WTC11 (cell line): Measurements from ENCODE around the gene RUNX2. TPM values are rescaled to one million over a fixed set of nuclear protein-coding genes. Genes with fewer than 3 reads are reported as not detected.

Experiments
- ATAC-seq: fragments of 200-7000 bp; cut with Tn5 transposase; 2 replicates; pipeline ENCODE4 v1.10.0; 2021; ENCODE audit warnings: mild to moderate bottlenecking, moderate library complexity
- CTCF ChIA-PET: fragments of 300-600 bp; sonication (Branson Sonifier 250); formaldehyde crosslinking; loops from one replicate; lab custom pipeline; 2021; ENCODE audit warnings: antibody characterized with exemption; lab: Charles Lee
- POLR2A ChIA-PET: fragments of 350-600 bp; sonication (Branson Sonifier 250); formaldehyde crosslinking; loops from one replicate; lab custom pipeline; 2021; ENCODE audit warnings: antibody characterized with exemption; lab: Charles Lee
- DNase-seq: peaks from one replicate; pipeline ENCODE4 v3.0.0; 2021; ENCODE audit warnings: low spot score
- H3K27ac Mint-ChIP-seq: 2 replicates; pipeline ENCODE4 v1.8.0; 2021; ENCODE audit warnings: mixed read lengths
- H3K27me3 Mint-ChIP-seq: 2 replicates; pipeline ENCODE4 v1.8.0; 2021; ENCODE audit warnings: low read depth, mild to moderate bottlenecking, moderate library complexity, mixed read lengths
- H3K36me3 Mint-ChIP-seq: 2 replicates; pipeline ENCODE4 v1.8.0; 2021; ENCODE audit warnings: mixed read lengths
- H3K4me1 Mint-ChIP-seq: 2 replicates; pipeline ENCODE4 v1.8.0; 2022; ENCODE audit warnings: mixed read lengths
- H3K4me3 Mint-ChIP-seq: 2 replicates; pipeline ENCODE4 v1.8.0; 2021; ENCODE audit warnings: mild to moderate bottlenecking, moderate library complexity, mixed read lengths
- H3K9me3 Mint-ChIP-seq: 2 replicates; pipeline ENCODE4 v1.8.0; 2021; ENCODE audit warnings: mixed read lengths
- ATF1 ChIP-seq: sonication (generic); formaldehyde crosslinking; IDR thresholded peaks from 2 replicates; pipeline ENCODE4 v1.8.1; 2023; ENCODE audit warnings: mild to moderate bottlenecking, moderate library complexity, missing genetic modification reagents
- CREM ChIP-seq: sonication (generic); formaldehyde crosslinking; IDR thresholded peaks from 2 replicates; pipeline ENCODE4 v1.8.1; 2022; ENCODE audit warnings: mild to moderate bottlenecking, missing genetic modification reagents, moderate library complexity
- ESRRA ChIP-seq: sonication (generic); formaldehyde crosslinking; IDR thresholded peaks from 2 replicates; pipeline ENCODE4 v1.8.1; 2022; ENCODE audit warnings: mild to moderate bottlenecking, missing genetic modification reagents, borderline replicate concordance
- NFATC4 ChIP-seq: fragments of 250-450 bp; sonication (Bioruptor Pico); IDR thresholded peaks from 2 replicates; pipeline ENCODE4 v1.9.0; 2021; ENCODE audit warnings: mild to moderate bottlenecking
- ZBTB21 ChIP-seq: sonication (generic); formaldehyde crosslinking; IDR thresholded peaks from 2 replicates; pipeline ENCODE4 v1.8.1; 2023; ENCODE audit warnings: mild to moderate bottlenecking, missing genetic modification reagents, borderline replicate concordance
- ZNF121 ChIP-seq: sonication (generic); formaldehyde crosslinking; IDR thresholded peaks from 2 replicates; pipeline ENCODE4 v1.8.0; 2023; ENCODE audit warnings: missing genetic modification reagents
- total RNA-seq: library from RNA; stranded (reverse); gene quantifications from 3 replicates; pipeline ENCODE4 v1.2.3, GENCODE V29; 2021
- TF ChIP-seq, protein P1 (sequence below): sonication (generic); formaldehyde crosslinking; IDR thresholded peaks from 2 replicates; pipeline ENCODE4 v1.8.1; 2022; ENCODE audit warnings: low read depth, mild to moderate bottlenecking, moderate library complexity, missing genetic modification reagents, borderline replicate concordance
- TF ChIP-seq, protein P2 (sequence below): sonication (generic); formaldehyde crosslinking; IDR thresholded peaks from 2 replicates; pipeline ENCODE4 v1.8.1; 2023; ENCODE audit warnings: mild to moderate bottlenecking, missing genetic modification reagents
- TF ChIP-seq, protein P3 (sequence below): fragments of 200-600 bp; IDR thresholded peaks from 2 replicates; pipeline ENCODE4 v1.8.0; 2022; ENCODE audit warnings: antibody characterized with exemption
- TF ChIP-seq, protein P4 (sequence below): sonication (generic); formaldehyde crosslinking; conservative IDR thresholded peaks from 2 replicates; pipeline ENCODE4 v1.8.1; 2023; ENCODE audit warnings: mild to moderate bottlenecking, low read depth, missing genetic modification reagents, moderate library complexity
- TF ChIP-seq, protein P5 (sequence below): sonication (generic); formaldehyde crosslinking; IDR thresholded peaks from 2 replicates; pipeline ENCODE4 v1.8.0; 2023; ENCODE audit warnings: missing genetic modification reagents, mild to moderate bottlenecking, borderline replicate concordance
- TF ChIP-seq, protein P6 (sequence below): fragments of 250-450 bp; sonication (Bioruptor Pico); IDR thresholded peaks from 2 replicates; pipeline ENCODE4 v1.9.0; 2021; ENCODE audit warnings: moderate library complexity, mild to moderate bottlenecking, inconsistent platforms, borderline replicate concordance
- TF ChIP-seq, protein P7 (sequence below): sonication (generic); formaldehyde crosslinking; IDR thresholded peaks from 2 replicates; pipeline ENCODE4 v1.8.0; 2023; ENCODE audit warnings: missing genetic modification reagents

RUNX2 gene
- total RNA-seq, 1 experiment from 2014 or later = 0.28 TPM

DNA sequence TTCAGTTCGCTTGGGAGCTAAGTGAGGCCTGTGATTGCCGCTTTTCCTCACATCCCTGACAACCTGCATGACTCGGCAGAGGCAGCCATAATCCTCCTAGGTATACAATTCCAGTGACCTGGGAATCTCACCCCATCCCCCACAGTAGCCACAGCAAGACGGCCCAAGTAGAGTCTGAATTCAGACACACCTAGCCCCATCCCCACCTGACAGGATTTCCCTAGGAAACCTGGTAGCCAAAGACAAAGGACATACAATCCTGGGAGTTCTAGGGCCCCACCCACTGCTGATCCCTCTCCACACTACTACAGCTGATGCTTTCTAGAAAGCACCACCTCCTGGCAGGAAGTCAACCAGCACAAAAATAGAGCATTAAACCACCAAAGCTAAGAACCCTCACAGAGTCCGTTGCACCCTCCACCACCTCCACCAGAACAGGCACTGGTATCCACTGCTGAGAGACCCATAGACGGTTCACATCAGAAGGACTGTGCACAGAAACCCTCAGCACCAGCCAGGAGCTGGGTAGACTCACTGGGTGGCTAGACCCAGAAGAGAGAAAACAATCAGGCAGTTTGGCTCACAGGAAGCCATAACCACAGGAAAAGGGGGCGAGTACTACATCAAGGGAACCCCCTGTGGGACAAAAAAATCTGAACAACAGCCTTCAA, 17.9 kb upstream of the RUNX2 start (continued):
- TF ChIP-seq ATF1 (CRISPR knock-in tag) = no peak
- no peak for TF ChIP-seq ZBTB21
- TF ChIP-seq, protein P1, sequence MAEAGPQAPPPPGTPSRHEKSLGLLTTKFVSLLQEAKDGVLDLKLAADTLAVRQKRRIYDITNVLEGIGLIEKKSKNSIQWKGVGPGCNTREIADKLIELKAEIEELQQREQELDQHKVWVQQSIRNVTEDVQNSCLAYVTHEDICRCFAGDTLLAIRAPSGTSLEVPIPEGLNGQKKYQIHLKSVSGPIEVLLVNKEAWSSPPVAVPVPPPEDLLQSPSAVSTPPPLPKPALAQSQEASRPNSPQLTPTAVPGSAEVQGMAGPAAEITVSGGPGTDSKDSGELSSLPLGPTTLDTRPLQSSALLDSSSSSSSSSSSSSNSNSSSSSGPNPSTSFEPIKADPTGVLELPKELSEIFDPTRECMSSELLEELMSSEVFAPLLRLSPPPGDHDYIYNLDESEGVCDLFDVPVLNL (CRISPR knock-in tag) = no peak
- TF ChIP-seq ZNF121 = no peak
- TF ChIP-seq, protein P2, sequence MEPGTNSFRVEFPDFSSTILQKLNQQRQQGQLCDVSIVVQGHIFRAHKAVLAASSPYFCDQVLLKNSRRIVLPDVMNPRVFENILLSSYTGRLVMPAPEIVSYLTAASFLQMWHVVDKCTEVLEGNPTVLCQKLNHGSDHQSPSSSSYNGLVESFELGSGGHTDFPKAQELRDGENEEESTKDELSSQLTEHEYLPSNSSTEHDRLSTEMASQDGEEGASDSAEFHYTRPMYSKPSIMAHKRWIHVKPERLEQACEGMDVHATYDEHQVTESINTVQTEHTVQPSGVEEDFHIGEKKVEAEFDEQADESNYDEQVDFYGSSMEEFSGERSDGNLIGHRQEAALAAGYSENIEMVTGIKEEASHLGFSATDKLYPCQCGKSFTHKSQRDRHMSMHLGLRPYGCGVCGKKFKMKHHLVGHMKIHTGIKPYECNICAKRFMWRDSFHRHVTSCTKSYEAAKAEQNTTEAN (CRISPR knock-in tag) = no peak
- TF ChIP-seq, protein P3, sequence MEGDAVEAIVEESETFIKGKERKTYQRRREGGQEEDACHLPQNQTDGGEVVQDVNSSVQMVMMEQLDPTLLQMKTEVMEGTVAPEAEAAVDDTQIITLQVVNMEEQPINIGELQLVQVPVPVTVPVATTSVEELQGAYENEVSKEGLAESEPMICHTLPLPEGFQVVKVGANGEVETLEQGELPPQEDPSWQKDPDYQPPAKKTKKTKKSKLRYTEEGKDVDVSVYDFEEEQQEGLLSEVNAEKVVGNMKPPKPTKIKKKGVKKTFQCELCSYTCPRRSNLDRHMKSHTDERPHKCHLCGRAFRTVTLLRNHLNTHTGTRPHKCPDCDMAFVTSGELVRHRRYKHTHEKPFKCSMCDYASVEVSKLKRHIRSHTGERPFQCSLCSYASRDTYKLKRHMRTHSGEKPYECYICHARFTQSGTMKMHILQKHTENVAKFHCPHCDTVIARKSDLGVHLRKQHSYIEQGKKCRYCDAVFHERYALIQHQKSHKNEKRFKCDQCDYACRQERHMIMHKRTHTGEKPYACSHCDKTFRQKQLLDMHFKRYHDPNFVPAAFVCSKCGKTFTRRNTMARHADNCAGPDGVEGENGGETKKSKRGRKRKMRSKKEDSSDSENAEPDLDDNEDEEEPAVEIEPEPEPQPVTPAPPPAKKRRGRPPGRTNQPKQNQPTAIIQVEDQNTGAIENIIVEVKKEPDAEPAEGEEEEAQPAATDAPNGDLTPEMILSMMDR = no peak
- no peak for TF ChIP-seq ESRRA (CRISPR knock-in tag)
- TF ChIP-seq, all 79 proteins: peak for 0

DNA sequence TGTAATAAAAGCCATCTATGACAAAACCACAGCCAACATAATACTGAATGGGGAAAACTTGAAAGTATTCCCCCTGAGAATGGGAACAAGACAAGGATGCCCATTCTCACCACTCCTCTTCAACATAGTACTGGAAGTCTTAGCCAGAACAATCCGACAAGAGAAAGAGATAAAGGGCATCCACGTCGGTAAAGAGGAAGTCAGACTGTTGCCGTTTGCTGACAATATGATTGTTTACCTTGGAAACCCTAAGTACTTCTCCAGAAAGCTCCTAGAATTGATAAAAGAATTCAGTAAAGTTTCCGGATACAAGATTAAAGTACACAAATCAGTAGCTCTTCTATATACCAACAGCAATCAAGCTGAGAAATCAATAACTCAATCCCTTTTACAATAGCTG, 14.0 kb upstream of the RUNX2 start:
- Mint-ChIP-seq H3K27ac (0 out of 2 replicates have a peak overlapping the region, but pooled peaks have one; percentile 35), H3K27me3 (no peaks in the 10 kb centered on the region), H3K4me1 (peaks cover 44% of the 10 kb centered on the region), H3K9me3 (peaks cover 15% of the 10 kb centered on the region)
- POLR2A ChIA-PET = no interaction called here
- TF ChIP-seq NFATC4 (CRISPR knock-in tag) (no peak), ZBTB21 (no peak), CREM (CRISPR knock-in tag) (no peak)
- TF ChIP-seq, protein P4, sequence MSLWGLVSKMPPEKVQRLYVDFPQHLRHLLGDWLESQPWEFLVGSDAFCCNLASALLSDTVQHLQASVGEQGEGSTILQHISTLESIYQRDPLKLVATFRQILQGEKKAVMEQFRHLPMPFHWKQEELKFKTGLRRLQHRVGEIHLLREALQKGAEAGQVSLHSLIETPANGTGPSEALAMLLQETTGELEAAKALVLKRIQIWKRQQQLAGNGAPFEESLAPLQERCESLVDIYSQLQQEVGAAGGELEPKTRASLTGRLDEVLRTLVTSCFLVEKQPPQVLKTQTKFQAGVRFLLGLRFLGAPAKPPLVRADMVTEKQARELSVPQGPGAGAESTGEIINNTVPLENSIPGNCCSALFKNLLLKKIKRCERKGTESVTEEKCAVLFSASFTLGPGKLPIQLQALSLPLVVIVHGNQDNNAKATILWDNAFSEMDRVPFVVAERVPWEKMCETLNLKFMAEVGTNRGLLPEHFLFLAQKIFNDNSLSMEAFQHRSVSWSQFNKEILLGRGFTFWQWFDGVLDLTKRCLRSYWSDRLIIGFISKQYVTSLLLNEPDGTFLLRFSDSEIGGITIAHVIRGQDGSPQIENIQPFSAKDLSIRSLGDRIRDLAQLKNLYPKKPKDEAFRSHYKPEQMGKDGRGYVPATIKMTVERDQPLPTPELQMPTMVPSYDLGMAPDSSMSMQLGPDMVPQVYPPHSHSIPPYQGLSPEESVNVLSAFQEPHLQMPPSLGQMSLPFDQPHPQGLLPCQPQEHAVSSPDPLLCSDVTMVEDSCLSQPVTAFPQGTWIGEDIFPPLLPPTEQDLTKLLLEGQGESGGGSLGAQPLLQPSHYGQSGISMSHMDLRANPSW (CRISPR knock-in tag) = no peak
- TF ChIP-seq, all 79 proteins: peak for 0
- H3K4me3 Mint-ChIP-seq = no peak overlapping the region
- peaks cover 14% of the 10 kb centered on the region for H3K36me3 Mint-ChIP-seq
- DNase-seq (no peak), ATAC-seq (no peak)
- CTCF ChIA-PET = no interaction called here

DNA sequence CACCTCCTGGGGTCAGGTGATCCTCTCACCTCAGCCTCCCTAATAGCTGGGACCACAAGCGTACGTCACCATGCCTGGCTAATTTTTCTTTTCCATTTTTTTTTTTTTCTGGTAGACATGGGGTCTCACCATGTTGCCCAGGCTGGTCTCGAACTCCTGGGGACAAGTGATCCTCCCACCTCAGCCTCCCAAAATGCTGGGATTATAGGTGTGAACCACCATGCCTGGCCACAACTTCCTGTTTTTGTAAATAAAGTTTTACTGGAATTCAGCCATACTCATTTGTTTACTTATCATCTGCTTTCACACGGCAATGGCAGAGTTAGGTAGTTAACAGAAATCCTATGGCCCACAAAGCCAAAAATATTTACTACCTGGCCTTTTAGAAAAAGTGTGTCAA, 7.8 kb upstream of the RUNX2 start:
- ATAC-seq (no peak), DNase-seq (no peak)
- ChIA-PET CTCF (no interaction called here), POLR2A (no interaction called here)
- no peaks in the 10 kb centered on the region for H3K27me3 Mint-ChIP-seq
- peaks cover 7% of the 10 kb centered on the region for H3K4me1 Mint-ChIP-seq
- TF ChIP-seq, protein P5, sequence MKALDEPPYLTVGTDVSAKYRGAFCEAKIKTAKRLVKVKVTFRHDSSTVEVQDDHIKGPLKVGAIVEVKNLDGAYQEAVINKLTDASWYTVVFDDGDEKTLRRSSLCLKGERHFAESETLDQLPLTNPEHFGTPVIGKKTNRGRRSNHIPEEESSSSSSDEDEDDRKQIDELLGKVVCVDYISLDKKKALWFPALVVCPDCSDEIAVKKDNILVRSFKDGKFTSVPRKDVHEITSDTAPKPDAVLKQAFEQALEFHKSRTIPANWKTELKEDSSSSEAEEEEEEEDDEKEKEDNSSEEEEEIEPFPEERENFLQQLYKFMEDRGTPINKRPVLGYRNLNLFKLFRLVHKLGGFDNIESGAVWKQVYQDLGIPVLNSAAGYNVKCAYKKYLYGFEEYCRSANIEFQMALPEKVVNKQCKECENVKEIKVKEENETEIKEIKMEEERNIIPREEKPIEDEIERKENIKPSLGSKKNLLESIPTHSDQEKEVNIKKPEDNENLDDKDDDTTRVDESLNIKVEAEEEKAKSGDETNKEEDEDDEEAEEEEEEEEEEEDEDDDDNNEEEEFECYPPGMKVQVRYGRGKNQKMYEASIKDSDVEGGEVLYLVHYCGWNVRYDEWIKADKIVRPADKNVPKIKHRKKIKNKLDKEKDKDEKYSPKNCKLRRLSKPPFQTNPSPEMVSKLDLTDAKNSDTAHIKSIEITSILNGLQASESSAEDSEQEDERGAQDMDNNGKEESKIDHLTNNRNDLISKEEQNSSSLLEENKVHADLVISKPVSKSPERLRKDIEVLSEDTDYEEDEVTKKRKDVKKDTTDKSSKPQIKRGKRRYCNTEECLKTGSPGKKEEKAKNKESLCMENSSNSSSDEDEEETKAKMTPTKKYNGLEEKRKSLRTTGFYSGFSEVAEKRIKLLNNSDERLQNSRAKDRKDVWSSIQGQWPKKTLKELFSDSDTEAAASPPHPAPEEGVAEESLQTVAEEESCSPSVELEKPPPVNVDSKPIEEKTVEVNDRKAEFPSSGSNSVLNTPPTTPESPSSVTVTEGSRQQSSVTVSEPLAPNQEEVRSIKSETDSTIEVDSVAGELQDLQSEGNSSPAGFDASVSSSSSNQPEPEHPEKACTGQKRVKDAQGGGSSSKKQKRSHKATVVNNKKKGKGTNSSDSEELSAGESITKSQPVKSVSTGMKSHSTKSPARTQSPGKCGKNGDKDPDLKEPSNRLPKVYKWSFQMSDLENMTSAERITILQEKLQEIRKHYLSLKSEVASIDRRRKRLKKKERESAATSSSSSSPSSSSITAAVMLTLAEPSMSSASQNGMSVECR (CRISPR knock-in tag) = no peak
- TF ChIP-seq, protein P6, sequence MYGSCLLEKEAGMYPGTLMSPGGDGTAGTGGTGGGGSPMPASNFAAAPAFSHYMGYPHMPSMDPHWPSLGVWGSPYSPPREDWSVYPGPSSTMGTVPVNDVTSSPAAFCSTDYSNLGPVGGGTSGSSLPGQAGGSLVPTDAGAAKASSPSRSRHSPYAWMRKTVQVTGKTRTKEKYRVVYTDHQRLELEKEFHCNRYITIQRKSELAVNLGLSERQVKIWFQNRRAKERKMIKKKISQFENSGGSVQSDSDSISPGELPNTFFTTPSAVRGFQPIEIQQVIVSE (CRISPR knock-in tag) = no peak
- peak; percentile 51; the same call in 1 of the 2 replicates for TF ChIP-seq ZNF121
- TF ChIP-seq, protein P7, sequence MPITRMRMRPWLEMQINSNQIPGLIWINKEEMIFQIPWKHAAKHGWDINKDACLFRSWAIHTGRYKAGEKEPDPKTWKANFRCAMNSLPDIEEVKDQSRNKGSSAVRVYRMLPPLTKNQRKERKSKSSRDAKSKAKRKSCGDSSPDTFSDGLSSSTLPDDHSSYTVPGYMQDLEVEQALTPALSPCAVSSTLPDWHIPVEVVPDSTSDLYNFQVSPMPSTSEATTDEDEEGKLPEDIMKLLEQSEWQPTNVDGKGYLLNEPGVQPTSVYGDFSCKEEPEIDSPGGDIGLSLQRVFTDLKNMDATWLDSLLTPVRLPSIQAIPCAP = no peak
- no peaks in the 10 kb centered on the region for H3K9me3 Mint-ChIP-seq
- H3K36me3 Mint-ChIP-seq = peaks cover 3% of the 10 kb centered on the region
- no peak overlapping the region for H3K27ac Mint-ChIP-seq
- H3K4me3 Mint-ChIP-seq = no peak overlapping the region
